ENCODE measurements around the gene CASQ1. TPM values are rescaled to one million over a fixed set of nuclear protein-coding genes. Genes with fewer than 3 reads are reported as not detected.

Gene CASQ1
- total and polyA plus RNA-seq, 9 of the 15 experiments (the other 6 are each of a cell fraction or from before 2014, with no cell fraction given): not detected

DNA sequence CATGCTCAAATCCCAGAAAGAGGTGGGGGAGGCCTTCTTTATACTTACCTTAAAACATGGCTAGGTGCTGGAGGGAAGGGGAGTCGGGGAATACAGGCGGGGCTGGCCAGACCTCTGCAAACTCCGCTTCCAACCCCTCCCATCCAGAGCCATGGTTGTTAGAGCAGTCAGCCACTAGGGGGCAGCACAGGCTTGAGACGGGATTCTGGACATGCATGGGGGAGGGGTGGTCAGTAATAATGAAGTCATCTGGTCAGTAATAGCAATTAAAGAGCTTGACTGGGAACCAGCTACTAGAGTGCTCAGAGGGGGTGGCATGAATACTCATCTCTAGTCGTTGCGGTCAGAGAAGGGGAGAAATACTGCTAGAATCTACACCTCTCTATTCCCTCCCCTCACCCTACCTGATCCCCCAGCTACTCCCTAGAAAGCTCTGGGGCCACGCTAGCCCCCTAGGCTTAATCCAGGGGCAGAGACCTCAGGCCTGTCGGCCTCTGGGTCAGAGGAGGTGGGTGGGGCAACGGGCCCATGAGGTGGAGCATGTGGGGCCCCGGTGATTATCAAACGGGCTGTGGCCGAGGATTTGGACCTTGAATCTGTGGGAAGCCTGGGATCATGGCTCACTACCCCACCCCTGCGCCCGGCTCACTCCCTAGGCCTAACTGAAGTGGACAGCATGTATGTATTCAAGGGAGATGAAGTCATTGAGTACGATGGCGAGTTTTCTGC, 2.9 kb downstream of the CASQ1 start:
- 14% methylated on average over 16 of the region's 16 CpGs for WGBS (ENCODE audit: insufficient coverage, low coverage, missing lambda C conversion rate)
- Histone ChIP-seq H3K27ac (ENCODE audit: extremely low read depth, low read depth, low read length) (peak overlapping the region; percentile 22; the same call in 2 of the 3 replicates), H3K36me3 (ENCODE audit: control insufficient read depth, insufficient read depth, low read length) (no peaks in the 10 kb centered on the region; the same call in 2 of the 3 replicates), H3K27me3 (ENCODE audit: control insufficient read depth in 2 of 2, insufficient read depth in 2 of 2, low read length in 2 of 2) (peaks cover 16 to 38% of the 10 kb centered on the region in 2 experiments; a peak in 4 of 5 replicates), H3K4me3 (no peak overlapping the region), H3K9me3 (replicated peaks; ENCODE audit: control insufficient read depth, insufficient read depth, low read depth, low read length) (no peaks in the 10 kb centered on the region), H3K79me2 (ENCODE audit: control insufficient read depth, insufficient read depth, low read length) (no peaks in the 10 kb centered on the region), H2AFZ (ENCODE audit: low read depth, low read length) (peak overlapping the region; percentile 83), H4K20me1 (replicated peaks; ENCODE audit: control insufficient read depth, insufficient read depth, low read length) (no peaks in the 10 kb centered on the region), H3K4me1 (replicated peaks in 1 of 2; ENCODE audit: control insufficient read depth in 2 of 2, insufficient read depth in 2 of 2, low read length in 2 of 2) (peaks cover 4 to 10% of the 10 kb centered on the region in 2 experiments), H3K9me1 (ENCODE audit: control insufficient read depth, insufficient read depth, low read length) (no peaks in the 10 kb centered on the region), H3K4me2 (ENCODE audit: insufficient read depth, low read length) (peak overlapping the region; percentile 13; the same call in 1 of the 2 replicates), H3K9ac (ENCODE audit: insufficient read depth in 1 of 2, low read depth in 2 of 2, low read length in 2 of 2) (peak overlapping the region; percentile 8 to 83; a peak in 2 of 4 replicates)
- intact Hi-C loops (cut with micrococcal nuclease) (loop anchor here (1.0 to 10.0 kb wide), 5 partner anchors 59 to 412 kb away; no protein-coding TSS in a partner anchor), in situ Hi-C loops (cut with MboI) (no loop called here)
- no TSS peak for BruUV-seq (replicated peaks)
- DNase-seq (ENCODE audit: extremely low read depth in 1 of 4, low spot score in 3 of 4) (peak; percentile 81 to 90 (median 84)), FAIRE-seq (peak; percentile 93), ATAC-seq (peak; percentile 92)
- POLR2A ChIA-PET: interaction anchor here (0.7 to 1.6 kb wide), 4 partner anchors 24 to 183 kb away, joined by 3 to 9 read pairs (median 4); no protein-coding TSS in a partner anchor
- CTCF ChIA-PET (ENCODE audit: low intra/inter-chr PET ratio): interaction anchor here (0.6 to 2.4 kb wide), 8 partner anchors 23 to 499 kb away, joined by 3 to 13 read pairs (median 6); no protein-coding TSS in a partner anchor
- TF ChIP-seq SMARCB1 (IDR thresholded peaks at IDR 0.05; ENCODE audit: insufficient read length, low read depth) (no peak), ZNF75A (CRISPR knock-in tag; IDR thresholded peaks at IDR 0.05) (no peak), SMC3 (conservative IDR thresholded peaks at IDR 0.05; ENCODE audit: insufficient read depth, low read depth, low read length) (peak; percentile 90), ZBTB33 (CRISPR knock-in tag; IDR thresholded peaks at IDR 0.05) (peak; percentile 34; the same call in 1 of the 2 replicates), SMARCE1 (IDR thresholded peaks at IDR 0.05) (0 out of 2 replicates have a peak, but pooled peaks have one; percentile 13), IRF2 (CRISPR knock-in tag; IDR thresholded peaks at IDR 0.05) (no peak), PHF21A (IDR thresholded peaks at IDR 0.05; ENCODE audit: borderline replicate concordance, low read depth) (peak; percentile 50; the same call in 1 of the 2 replicates), MCM7 (IDR thresholded peaks at IDR 0.05) (no peak), CBX2 (IDR thresholded peaks at IDR 0.05; ENCODE audit: insufficient read depth, low read length, poor library complexity, severe bottlenecking) (no peak), SRSF9 (IDR thresholded peaks at IDR 0.05; ENCODE audit: borderline replicate concordance, low read depth, low read length) (no peak), POLR3A (IDR thresholded peaks at IDR 0.05; ENCODE audit: borderline replicate concordance, extremely low read depth, insufficient read depth, insufficient read length) (no peak), PCBP2 (IDR thresholded peaks at IDR 0.05; ENCODE audit: low read depth, low read length, poor library complexity, severe bottlenecking) (no peak), MLLT1 (IDR thresholded peaks at IDR 0.05) (no peak)
- TF ChIP-seq, protein P1, sequence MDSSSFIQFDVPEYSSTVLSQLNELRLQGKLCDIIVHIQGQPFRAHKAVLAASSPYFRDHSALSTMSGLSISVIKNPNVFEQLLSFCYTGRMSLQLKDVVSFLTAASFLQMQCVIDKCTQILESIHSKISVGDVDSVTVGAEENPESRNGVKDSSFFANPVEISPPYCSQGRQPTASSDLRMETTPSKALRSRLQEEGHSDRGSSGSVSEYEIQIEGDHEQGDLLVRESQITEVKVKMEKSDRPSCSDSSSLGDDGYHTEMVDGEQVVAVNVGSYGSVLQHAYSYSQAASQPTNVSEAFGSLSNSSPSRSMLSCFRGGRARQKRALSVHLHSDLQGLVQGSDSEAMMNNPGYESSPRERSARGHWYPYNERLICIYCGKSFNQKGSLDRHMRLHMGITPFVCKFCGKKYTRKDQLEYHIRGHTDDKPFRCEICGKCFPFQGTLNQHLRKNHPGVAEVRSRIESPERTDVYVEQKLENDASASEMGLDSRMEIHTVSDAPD (CRISPR knock-in tag; IDR thresholded peaks at IDR 0.05): no peak

Data from K562 (cell line).